Pancreas (tissue), 10 donors: ENCODE data around the gene MACROD2. TPM values are rescaled to one million over a fixed set of nuclear protein-coding genes. Genes with fewer than 3 reads are reported as not detected.

Experiments
- ATAC-seq, 4 donors: fragments of 200-7000 bp; cut with Tn5 transposase; one replicate each; pipeline versions ENCODE4 v1.8.0 to v1.9.1; 2020; ENCODE audit warnings: mild to moderate bottlenecking in 4 of 4, moderate library complexity in 4 of 4
- DNase-seq, 6 donors: peaks; one replicate each; pipeline ENCODE4 v3.0.0-alpha.2; 2020
- FAIRE-seq: peaks from 2 replicates; lab custom pipeline; 2012; peaks lifted over from hg19 to GRCh38; lab: Jason Lieb, UNC
- H3K27ac ChIP-seq, 4 donors: fragments of 200-600 bp; sonication (generic); 1 replicate in 3 of 4; 2 replicates in 1 of 4; pipeline versions ENCODE4 v1.5.0 to v1.8.0; 2020
- H3K27me3 ChIP-seq, 4 donors: fragments of 200-600 bp; one replicate each; pipeline ENCODE4 v1.8.0; 2021
- H3K36me3 ChIP-seq, 3 donors: fragments of 200-600 bp; sonication (generic) in 1 of 3; one replicate each; pipeline versions ENCODE4 v1.5.0 to v1.8.0; 2020 to 2021
- H3K4me1 ChIP-seq, 3 donors: fragments of 200-600 bp; one replicate each; pipeline ENCODE4 v1.8.0; 2021
- H3K4me3 ChIP-seq, 4 donors: fragments of 200-600 bp; sonication (generic) in 2 of 4; one replicate each; pipeline versions ENCODE4 v1.5.0 to v1.8.0; 2020 to 2021
- H3K9me3 ChIP-seq, 4 donors: fragments of 200-600 bp; one replicate each; pipeline ENCODE4 v1.8.0; 2021
- WGBS, 2 donors: extraction: QIAGEN DNeasy Blood & Tissue Kit; methylation state at CpG; one replicate each; pipeline ENCODE4 v1.1.7; 2013; 5-methylcytosine and 5-hydroxymethylcytosine counted together
- intact Hi-C, 3 donors: fragments of 100-400 bp; cut with DNase I; formaldehyde crosslinking; loops; one replicate each; pipeline versions ENCODE4 v1.11.1 to v1.14.2; 2022
- polyA plus RNA-seq, 2 donors: library from polyadenylated mRNA; stranded (reverse); fragments of 200-250 nt; gene quantifications; one replicate each; pipeline ENCODE4 v1.2.3, GENCODE V29; 2013
- total RNA-seq, 6 donors: library from RNA; stranded (reverse); fragmentation: NEBNext Ultra II Directional in 4 of 6; extraction: Animal tissue kit (Norgen Biotek cat#: 25700) in 4 of 6; gene quantifications; one replicate each; pipeline versions ENCODE4 v1.2.1 to v1.2.4, GENCODE V29; 2021 to 2023
- TF ChIP-seq, protein P1 (sequence below), 4 donors: fragments of 200-600 bp; sonication (generic) in 3 of 4; IDR thresholded peaks; one replicate each; pipeline versions ENCODE4 v1.5.0 to v1.8.0; 2021; ENCODE audit warnings: antibody characterized with exemption in 4 of 4
- donor health status: healthy with polysubstance abuse.
- donor health status: DM: no; HTN: no; CAD: no; lungs with moderate emphysema.
- donor health status: DM: no; HTN: no; CAD: no.
- donor health status: control.
- donor health status: control.
- donor health status: Bipolar disorder and iron deficiency.
- donor health status: DM: yes; HTN: yes; CAD: no.
- donor health status: DM: no; HTN: no; CAD: no.
- donor health status: DM: no; HTN: no; CAD: no.
- donor health status: DM: yes; HTN: yes; CAD: no.

The MACROD2 gene
- total and polyA plus RNA-seq, 8 donors = 1.7 to 4.9 (median 2.7) TPM

DNA sequence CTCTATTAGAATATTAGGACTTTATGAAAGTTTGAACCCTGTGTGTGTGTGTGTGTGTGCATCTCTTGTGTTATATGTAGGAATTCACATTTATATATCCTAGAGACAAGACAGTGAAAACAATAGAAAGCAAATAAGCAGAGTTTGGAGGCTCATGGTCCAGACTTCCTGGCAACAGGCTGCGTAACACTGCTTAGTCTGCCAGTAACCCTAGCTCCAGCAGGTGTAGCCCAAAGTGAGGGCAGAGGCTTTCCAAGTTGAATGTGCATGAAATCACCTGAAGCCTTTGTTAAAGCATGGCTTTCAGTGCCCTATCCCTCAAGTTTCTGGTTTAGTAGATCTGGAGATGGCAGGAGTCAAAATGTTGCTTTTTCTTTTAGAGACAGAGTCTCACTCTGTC, 2008.0 kb downstream of the MACROD2 start:
- Histone ChIP-seq H3K9me3 (no peaks in the 10 kb centered on the region), H3K36me3 (no peaks in the 10 kb centered on the region), H3K27me3 (no peaks in the 10 kb centered on the region), H3K27ac (no peak overlapping the region), H3K4me3 (no peak overlapping the region), H3K4me1 (no peaks in the 10 kb centered on the region)
- TF ChIP-seq, protein P1, sequence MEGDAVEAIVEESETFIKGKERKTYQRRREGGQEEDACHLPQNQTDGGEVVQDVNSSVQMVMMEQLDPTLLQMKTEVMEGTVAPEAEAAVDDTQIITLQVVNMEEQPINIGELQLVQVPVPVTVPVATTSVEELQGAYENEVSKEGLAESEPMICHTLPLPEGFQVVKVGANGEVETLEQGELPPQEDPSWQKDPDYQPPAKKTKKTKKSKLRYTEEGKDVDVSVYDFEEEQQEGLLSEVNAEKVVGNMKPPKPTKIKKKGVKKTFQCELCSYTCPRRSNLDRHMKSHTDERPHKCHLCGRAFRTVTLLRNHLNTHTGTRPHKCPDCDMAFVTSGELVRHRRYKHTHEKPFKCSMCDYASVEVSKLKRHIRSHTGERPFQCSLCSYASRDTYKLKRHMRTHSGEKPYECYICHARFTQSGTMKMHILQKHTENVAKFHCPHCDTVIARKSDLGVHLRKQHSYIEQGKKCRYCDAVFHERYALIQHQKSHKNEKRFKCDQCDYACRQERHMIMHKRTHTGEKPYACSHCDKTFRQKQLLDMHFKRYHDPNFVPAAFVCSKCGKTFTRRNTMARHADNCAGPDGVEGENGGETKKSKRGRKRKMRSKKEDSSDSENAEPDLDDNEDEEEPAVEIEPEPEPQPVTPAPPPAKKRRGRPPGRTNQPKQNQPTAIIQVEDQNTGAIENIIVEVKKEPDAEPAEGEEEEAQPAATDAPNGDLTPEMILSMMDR (IDR thresholded peaks at IDR 0.05) = no peak
- no peak for DNase-seq
- FAIRE-seq = no peak
- 89 to 90% methylated on average over 1 of the region's 1 CpG for WGBS, 2 donors
- no peak for ATAC-seq
- intact Hi-C loops = no loop called here

DNA sequence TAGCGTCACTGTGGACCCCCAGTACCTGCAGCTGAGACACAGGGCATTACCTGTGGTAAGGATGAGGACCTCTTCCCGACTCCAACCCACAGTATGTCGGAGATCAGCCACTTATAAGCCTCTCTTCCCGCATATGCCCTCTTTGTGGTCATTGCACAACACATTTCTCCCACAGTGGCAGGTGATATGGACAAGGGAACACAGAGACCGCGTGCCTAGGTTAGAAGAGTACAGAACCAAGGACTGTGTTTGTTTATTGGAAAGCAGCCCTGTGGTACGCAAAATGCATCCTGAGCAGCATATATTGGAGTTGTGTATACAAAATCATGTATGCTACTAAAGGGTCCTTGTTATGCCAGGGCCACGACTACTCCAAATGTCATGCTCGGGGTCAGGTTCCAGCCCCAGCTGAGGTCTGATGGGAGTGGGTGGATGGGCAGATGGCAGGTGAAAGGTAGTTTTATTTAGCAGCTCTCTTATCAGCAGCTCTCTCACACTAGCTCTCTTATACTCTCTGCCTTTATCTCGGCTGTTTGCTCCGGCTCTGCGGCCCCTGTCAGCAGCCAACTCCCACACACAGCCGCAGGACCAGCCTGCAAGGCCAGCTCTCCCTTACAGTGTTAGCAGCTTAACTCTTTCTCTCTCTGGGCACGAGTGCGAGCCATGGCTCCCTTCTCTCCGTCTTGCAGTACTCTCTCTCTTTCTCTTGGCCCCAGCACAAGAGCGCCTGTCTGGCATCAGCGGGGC, 2009.0 kb downstream of the MACROD2 start:
- 47 to 50% methylated on average over 18 of the region's 18 CpGs for WGBS, 2 donors
- H3K27ac ChIP-seq = no peak overlapping the region
- intact Hi-C loops = no loop called here
- H3K36me3 ChIP-seq = no peaks in the 10 kb centered on the region
- DNase-seq (no peak), FAIRE-seq (no peak), ATAC-seq (peak in 2 of 4 donors; percentile 58 to 63)
- no peaks in the 10 kb centered on the region for H3K4me1 ChIP-seq
- TF ChIP-seq, protein P1 (IDR thresholded peaks at IDR 0.05) = no peak
- H3K4me3 ChIP-seq = no peak overlapping the region
- no peaks in the 10 kb centered on the region for H3K27me3 ChIP-seq
- no peaks in the 10 kb centered on the region for H3K9me3 ChIP-seq

DNA sequence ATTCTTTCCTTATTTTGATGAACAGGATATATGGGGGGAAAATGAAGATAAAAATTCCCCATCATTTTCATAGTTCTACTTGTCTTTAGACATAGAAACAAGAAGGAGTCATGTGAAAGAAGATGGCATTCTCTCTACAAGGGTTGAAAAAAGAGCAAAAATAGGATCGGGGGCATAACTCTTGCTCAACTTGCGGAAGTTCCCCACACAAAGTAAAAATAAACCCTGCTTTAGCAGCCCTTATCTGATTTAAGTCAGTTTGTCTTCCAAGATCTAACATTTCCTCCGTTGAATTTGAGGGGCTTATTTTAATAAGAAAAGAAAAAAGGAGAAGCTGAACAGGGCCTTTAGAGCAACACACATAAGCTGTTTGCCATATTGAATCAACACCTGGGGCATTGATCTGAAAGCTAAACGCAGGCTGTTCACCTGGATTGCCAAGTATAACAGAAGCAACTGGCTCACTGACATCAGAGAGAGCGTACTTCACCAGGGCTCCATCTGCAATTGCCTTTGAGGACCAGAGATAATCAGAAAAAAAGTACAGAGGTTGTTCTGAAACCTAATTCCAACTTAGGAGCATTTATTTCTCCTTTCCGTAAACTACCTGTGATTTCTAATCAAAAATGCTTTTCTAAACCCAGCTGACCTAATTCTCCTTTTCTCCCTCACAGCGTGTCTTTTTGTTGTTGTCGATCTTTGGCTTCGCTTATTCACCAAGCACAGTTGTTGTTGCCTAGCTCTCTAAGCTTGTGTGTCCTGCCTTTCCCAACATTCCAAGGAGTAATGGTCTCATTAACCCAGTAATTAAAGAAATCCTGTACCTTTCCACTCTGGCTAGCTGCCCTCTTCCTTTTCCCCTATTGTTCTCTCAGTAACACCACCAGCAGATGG, 2010.0 kb downstream of the MACROD2 start:
- no peak overlapping the region for H3K27ac ChIP-seq
- intact Hi-C loops = no loop called here
- no peak for ATAC-seq

DNA sequence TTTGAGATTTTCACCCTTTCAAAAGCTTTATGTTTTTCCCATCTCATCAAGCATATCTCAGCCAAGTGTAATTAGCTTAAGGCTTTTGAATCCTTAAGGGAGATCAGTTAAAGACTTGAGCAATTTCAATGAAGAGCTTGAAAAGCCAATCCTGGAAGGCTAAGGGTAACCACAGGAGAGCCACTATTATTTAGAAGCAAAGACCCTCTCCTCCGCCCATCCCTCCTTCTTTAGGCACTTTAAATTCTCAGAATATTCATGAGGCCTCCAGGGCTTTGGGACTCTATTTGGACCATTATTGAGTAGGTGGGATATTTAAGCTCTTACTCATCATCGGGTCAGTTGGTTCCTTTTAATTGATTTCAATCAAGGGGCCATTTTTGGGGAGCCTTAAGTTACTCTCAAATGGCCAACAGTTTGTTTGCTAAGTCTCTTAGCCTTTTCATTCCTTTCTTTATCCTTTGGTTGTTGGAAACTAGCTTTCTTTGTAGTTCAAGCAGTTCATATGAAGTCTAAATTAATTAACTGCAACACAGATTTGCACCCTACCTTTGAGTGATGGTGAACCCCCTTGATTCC, 2010.7 kb downstream of the MACROD2 start:
- WGBS, 2 donors = 82 to 93% methylated on average over 2 of the region's 2 CpGs
- Histone ChIP-seq H3K9me3 (no peaks in the 10 kb centered on the region), H3K36me3 (no peaks in the 10 kb centered on the region), H3K4me1 (no peaks in the 10 kb centered on the region), H3K4me3 (no peak overlapping the region), H3K27me3 (no peaks in the 10 kb centered on the region), H3K27ac (no peak overlapping the region)
- no peak for DNase-seq
- FAIRE-seq = no peak
- no peak for ATAC-seq
- TF ChIP-seq, protein P1 (IDR thresholded peaks at IDR 0.05) = no peak
- intact Hi-C loops = no loop called here

More for the DNA sequence above, 2010.0 kb downstream of the MACROD2 start:
- Histone ChIP-seq H3K4me3 (no peak overlapping the region), H3K4me1 (no peaks in the 10 kb centered on the region), H3K27me3 (no peaks in the 10 kb centered on the region), H3K9me3 (no peaks in the 10 kb centered on the region), H3K36me3 (no peaks in the 10 kb centered on the region)
- TF ChIP-seq, protein P1 (IDR thresholded peaks at IDR 0.05) = no peak
- FAIRE-seq (no peak), DNase-seq (no peak)
- 73 to 79% methylated on average over 9 of the region's 9 CpGs for WGBS, 2 donors
